ENCODE measurements around the gene SLC51A.
"Not testable (repeated sequence)": the region's sequence is repeated elsewhere in the genome, so short reads cannot be mapped to it uniquely, and the experiment has no call there.

Gene SLC51A

GRCh38 chr3:196207833-196208607 is 8.3 kb upstream of the SLC51A start:
- H3K4me1 ChIP-seq (ENCODE audit: control insufficient read depth in 1 of 2, insufficient read depth in 1 of 2, low read depth in 1 of 2, low read length in 1 of 2): peaks cover 35 to 51% of the 10 kb centered on the region in 2 experiments
- H3K27ac ChIP-seq: peak overlapping the region; percentile 59
- TF ChIP-seq, protein P1, sequence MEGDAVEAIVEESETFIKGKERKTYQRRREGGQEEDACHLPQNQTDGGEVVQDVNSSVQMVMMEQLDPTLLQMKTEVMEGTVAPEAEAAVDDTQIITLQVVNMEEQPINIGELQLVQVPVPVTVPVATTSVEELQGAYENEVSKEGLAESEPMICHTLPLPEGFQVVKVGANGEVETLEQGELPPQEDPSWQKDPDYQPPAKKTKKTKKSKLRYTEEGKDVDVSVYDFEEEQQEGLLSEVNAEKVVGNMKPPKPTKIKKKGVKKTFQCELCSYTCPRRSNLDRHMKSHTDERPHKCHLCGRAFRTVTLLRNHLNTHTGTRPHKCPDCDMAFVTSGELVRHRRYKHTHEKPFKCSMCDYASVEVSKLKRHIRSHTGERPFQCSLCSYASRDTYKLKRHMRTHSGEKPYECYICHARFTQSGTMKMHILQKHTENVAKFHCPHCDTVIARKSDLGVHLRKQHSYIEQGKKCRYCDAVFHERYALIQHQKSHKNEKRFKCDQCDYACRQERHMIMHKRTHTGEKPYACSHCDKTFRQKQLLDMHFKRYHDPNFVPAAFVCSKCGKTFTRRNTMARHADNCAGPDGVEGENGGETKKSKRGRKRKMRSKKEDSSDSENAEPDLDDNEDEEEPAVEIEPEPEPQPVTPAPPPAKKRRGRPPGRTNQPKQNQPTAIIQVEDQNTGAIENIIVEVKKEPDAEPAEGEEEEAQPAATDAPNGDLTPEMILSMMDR (IDR thresholded peaks at IDR 0.05): no peak
- H3K9me3 ChIP-seq: no peaks in the 10 kb centered on the region
- no peaks in the 10 kb centered on the region for H3K36me3 ChIP-seq
- peak overlapping the region; percentile 77 to 82 for H3K4me3 ChIP-seq (ENCODE audit: low read depth in 1 of 2, low read length in 1 of 2)
- H3K27me3 ChIP-seq: no peaks in the 10 kb centered on the region

DNA sequence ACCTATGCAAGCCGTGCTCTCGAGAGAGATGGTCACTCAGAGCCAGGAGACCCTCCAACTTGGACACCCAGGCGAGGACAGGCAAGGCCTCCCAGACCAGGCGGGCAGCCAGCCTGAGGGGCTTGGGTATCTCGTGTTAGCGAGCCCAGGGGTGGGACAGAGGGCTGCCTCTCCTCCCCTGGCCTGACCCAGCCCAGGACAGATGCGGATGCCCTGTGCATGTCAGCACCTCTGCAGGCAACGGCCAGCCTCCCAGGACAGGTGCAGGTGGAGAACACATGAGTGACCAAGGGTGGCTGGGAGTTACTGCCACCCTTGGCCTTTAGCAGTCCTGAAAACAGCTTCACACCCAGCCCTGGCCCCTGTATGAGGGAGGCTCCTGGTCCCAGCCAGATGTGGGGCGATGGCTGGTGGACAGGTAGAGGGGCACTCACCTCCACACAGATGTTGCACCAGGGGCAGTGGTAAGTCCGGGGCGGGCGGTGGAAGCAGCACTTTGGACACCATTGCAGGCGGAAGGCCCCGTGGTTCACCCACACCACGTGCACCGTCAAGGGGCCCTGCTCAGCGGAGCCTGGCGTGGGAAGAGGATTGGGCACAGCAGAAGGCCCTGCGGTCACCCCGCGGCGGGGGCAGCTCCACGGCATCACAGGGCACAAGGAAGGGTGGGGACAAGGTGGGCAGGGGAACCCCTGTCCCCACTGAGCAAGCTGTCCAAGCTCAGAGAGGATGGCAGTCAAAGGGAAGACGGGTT is 7.2 kb upstream of the SLC51A start:
- no peaks in the 10 kb centered on the region for H3K9me3 ChIP-seq
- TF ChIP-seq, protein P1 (IDR thresholded peaks at IDR 0.05): no peak
- H3K4me1 ChIP-seq (ENCODE audit: control insufficient read depth in 1 of 2, insufficient read depth in 1 of 2, low read depth in 1 of 2, low read length in 1 of 2): peaks cover 27 to 40% of the 10 kb centered on the region in 2 experiments
- H3K27ac ChIP-seq: peak overlapping the region; percentile 59
- no peaks in the 10 kb centered on the region for H3K36me3 ChIP-seq
- H3K27me3 ChIP-seq: no peaks in the 10 kb centered on the region
- H3K4me3 ChIP-seq (ENCODE audit: low read depth in 1 of 2, low read length in 1 of 2): no peak overlapping the region

- not testable (repeated sequence) for H3K36me3 ChIP-seq; H3K4me3 ChIP-seq (ENCODE audit: low read depth in 1 of 2, low read length in 1 of 2); H3K27ac ChIP-seq; H3K9me3 ChIP-seq; H3K27me3 ChIP-seq
- peaks cover 26 to 34% of the 10 kb centered on the region in 2 experiments for H3K4me1 ChIP-seq (ENCODE audit: control insufficient read depth in 1 of 2, insufficient read depth in 1 of 2, low read depth in 1 of 2, low read length in 1 of 2)
These were observed 6.2 kb upstream of the SLC51A start for GRCh38 chr3:196209944-196210672.

DNA sequence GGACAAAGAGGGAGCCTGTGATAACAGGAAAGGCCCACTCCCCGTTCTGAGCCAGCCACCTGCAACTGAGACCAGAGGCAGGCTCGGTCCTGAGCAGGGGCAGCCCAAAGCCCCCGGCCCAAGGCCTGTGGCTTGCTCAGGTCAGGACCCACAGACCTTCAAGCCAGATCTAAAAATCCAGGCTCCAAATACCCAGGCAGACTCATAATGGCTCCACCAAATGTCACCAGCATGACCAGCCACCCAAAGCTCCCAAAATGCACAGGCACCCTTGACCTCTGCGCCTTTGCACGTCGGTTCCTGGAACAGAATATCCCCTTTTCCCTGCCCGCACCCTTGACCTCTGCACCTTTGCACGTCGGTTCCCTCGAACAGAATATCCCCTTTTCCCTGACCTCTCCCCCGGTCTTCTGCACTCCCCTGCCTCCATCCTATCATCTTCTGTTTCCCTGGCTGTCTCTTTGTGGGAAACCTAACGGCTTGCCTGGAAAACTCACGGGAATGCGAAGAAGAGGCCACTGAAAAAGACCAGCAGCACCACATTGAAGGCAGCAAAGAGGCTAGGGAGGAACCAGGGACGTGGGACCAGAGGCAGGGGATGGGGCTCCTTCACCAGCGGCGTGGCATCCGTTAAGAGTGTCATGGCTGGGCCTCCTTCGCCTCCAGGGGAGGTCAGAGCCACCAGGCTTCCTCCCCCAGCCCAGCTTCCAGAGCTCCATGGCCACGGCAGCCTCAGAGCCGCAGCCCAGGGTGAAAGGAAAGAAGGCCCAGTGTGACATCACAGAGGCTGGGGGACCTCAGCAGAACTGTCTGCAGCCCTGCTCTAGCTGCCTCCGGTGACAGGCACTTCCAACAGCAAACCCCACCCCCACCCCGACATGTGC is 5.4 kb upstream of the SLC51A start, which contains the start of gene ZDHHC19:
Gene ZDHHC19, minus strand, starts transcription at position 728 of the 884 bp plus-strand sequence. Its CDS starts 85 bp downstream, at position 643.
- H3K27me3 ChIP-seq: no peaks in the 10 kb centered on the region
- no peak within 1 kb of the TSS for H3K27ac ChIP-seq
- no peaks in the 10 kb centered on the region for H3K36me3 ChIP-seq
- H3K9me3 ChIP-seq: no peaks in the 10 kb centered on the region
- H3K4me1 ChIP-seq (ENCODE audit: control insufficient read depth in 1 of 2, insufficient read depth in 1 of 2, low read depth in 1 of 2, low read length in 1 of 2): peaks cover 21 to 31% of the 10 kb centered on the region in 2 experiments
- TF ChIP-seq, protein P1 (IDR thresholded peaks at IDR 0.05): no peak
- no peak within 1 kb of the TSS for H3K4me3 ChIP-seq (ENCODE audit: low read depth in 1 of 2, low read length in 1 of 2)

- H3K27ac ChIP-seq: no peak overlapping the region
- TF ChIP-seq, protein P1 (IDR thresholded peaks at IDR 0.05): no peak
- H3K27me3 ChIP-seq: no peaks in the 10 kb centered on the region
- H3K4me3 ChIP-seq (ENCODE audit: low read depth in 1 of 2, low read length in 1 of 2): no peak overlapping the region
- H3K9me3 ChIP-seq: no peaks in the 10 kb centered on the region
- peaks cover 28 to 36% of the 10 kb centered on the region in 2 experiments for H3K4me1 ChIP-seq (ENCODE audit: control insufficient read depth in 1 of 2, insufficient read depth in 1 of 2, low read depth in 1 of 2, low read length in 1 of 2)
- no peaks in the 10 kb centered on the region for H3K36me3 ChIP-seq
These were observed 1.4 kb upstream of the SLC51A start for GRCh38 chr3:196214783-196215441.
